Stimulated activated CD4-positive, alpha-beta T cell treated with anti-CD3 and anti-CD28 coated beads, Interleukin-1b, Interleukin-23, amount 100 ng/mL, for 48 hours (primary cell): Measurements from ENCODE around the gene RRAS2.
A peak's percentile ranks its signal among the peaks of the same experiment; 100 is the strongest.
"Not testable (repeated sequence)": the region's sequence is repeated elsewhere in the genome, so short reads cannot be mapped to it uniquely, and the experiment has no call there.

Experiments used
- DNase-seq: peaks from one replicate; pipeline ENCODE4 v3.0.0-alpha.2; 2020

The RRAS2 gene

GRCh38 chr11:14370496-14370895, 11.5 kb upstream of the RRAS2 start:
- DNase-seq, result no peak

- no peak for DNase-seq
These were observed 10.6 kb upstream of the RRAS2 start for GRCh38 chr11:14369598-14369997.

- DNase-seq, result no peak
These were observed 8.0 kb upstream of the RRAS2 start for GRCh38 chr11:14366936-14367335.

DNA sequence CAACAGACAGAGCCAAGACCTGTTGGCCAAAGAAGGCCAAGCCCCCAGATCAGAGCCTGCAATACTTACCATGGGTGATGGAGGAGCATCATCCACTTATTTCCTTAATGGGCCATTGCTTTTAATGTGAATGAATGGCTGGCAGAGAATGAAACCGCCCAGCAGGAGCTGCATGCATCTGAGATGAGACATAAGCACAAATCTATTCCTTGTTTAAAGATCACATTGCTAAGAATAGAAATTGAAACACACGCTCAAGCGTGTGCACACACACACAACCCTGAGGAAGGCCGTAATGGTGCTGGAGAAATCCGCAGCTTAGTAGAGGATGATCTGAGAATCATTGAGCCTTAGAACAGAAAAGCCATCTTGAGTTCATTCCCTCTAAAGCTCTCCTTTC, 5.3 kb upstream of the RRAS2 start:
- no peak for DNase-seq

DNA sequence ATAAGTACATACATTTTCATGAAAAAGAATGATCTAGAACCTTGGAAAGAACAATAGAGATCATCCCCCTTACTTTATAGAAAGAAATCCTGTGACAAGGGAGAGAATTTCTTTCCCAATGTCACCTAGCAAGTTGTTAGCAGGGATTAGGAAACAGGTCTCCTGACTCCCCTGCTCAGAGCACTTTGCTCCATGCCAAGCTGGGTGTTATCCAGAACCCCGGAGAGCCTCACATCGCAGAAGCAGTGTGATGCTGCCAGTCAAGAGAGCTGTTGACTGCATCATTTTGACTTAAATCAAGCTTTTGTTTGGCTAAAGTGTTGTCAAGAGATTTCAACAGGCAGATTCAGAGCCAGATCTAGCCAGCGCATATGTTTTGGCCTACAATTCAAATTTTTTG, 3.6 kb upstream of the RRAS2 start:
- DNase-seq, result no peak

DNA sequence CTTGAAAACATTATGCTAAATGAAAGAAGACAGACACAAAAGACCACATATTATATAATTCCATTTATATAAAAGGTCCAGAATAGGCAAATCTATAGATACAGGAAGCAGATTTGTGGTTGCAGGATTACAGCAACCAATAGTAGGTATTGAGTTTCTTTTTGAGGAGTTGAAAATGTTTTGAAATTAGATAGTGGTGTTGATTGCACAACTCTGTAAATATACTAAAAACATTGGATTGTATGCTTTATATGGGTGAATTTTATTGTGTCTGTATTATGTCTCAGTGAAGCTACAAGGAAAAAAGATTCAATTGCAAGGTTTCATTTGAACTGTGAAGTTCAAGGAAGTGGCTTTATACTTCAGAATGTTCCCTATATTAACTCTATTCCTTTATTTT, 3.0 kb upstream of the RRAS2 start:
- DNase-seq, result no peak

DNA sequence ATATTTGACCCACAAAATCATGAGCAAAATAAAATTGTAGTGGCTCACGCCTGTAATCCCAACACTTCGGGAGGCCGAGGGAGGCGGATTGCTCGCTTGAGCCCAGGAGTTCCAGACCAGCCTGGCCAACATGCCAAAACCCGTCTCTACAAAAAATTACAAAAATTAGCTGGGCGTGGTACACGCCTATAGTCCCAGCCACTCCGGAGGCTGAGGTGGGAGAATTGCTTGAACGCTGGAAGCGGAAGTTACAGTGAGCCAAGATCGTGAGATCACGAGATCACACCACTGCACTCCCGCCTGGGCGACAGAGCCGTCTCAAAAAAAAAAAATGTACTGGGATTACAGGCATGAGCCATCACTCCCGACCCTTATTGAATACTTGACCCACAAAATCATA, 2.0 kb upstream of the RRAS2 start:
- DNase-seq, result no peak

DNA sequence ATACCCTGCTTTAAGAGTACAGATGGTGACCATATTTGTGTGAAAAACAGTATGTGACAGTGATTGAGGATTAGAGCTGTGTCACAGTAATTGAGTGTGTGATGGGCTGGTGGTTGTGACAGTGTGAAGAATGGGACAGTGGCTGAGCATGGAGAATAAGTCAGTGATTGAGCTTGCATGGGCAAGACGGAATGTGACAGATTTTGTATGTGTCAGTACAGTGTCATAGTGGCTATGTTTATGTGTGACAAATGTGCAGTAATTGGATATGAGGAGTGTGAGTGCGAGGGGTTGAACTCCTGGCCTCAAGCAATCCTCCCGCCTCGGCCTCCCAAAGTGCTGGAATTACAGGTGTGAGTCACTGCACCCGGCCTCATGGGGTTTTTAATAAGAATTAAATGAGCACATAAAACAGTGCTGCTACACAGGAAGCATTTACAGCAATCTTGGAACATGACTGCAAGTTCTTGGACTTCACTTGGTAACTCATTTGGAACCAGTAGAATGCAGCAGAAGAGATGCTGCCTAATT, 583 bp upstream of the RRAS2 start:
- no peak for DNase-seq

GRCh38 chr11:14357881-14358728, 878 bp downstream of the RRAS2 start:
- DNase-seq, result peak; percentile 13

GRCh38 chr11:14356342-14356741, 2.6 kb downstream of the RRAS2 start:
- no peak for DNase-seq

DNA sequence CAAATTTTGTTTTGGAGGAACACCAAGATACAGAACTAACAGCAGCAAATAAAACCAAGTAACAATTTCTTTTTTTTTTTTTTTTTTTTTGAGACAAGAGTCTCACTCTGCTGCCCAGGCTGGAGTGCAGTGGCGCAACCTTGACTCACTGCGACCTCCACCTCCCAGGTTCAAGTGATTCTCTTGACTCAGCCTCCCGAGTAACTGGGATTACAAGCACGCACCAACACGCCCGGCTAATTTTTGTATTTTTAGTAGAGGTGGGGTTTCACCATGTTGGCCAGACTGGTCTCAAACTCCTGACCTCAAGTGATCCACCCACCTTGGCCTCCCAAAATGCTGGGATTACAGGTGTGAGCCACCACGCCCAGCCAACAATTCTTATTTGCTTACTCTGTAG, 4.4 kb downstream of the RRAS2 start:
- not testable (repeated sequence) for DNase-seq

DNA sequence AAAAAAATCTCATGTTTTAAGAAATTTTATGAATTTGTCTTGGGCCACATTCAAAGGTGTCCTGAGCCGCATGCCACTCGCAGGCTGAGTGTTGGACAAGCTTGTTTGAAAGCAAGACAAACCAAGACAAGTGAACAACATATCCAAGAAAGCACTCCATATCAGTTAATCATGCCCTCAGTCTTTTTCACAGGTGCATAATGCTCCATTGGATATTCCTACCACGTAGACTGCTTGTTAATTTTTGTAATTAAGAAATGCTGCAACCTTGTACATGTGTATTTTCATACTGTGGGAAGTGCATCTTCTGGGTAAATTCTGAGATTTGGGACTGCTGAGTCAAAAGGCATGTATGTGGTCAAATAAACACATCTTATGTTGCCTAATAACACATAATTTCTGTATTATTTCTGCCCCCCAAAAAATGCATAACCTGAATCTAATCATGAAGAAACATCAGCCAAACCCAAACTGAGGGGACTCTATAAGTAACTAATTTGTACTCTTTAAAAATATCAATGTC, 8.2 kb downstream of the RRAS2 start:
- DNase-seq, result no peak

GRCh38 chr11:14350215-14350614, 8.8 kb downstream of the RRAS2 start:
- no peak for DNase-seq

- DNase-seq, result no peak
These were observed 11.0 kb downstream of the RRAS2 start for GRCh38 chr11:14347991-14348390.

- no peak for DNase-seq
These were observed 11.5 kb downstream of the RRAS2 start for GRCh38 chr11:14347494-14347893.

DNA sequence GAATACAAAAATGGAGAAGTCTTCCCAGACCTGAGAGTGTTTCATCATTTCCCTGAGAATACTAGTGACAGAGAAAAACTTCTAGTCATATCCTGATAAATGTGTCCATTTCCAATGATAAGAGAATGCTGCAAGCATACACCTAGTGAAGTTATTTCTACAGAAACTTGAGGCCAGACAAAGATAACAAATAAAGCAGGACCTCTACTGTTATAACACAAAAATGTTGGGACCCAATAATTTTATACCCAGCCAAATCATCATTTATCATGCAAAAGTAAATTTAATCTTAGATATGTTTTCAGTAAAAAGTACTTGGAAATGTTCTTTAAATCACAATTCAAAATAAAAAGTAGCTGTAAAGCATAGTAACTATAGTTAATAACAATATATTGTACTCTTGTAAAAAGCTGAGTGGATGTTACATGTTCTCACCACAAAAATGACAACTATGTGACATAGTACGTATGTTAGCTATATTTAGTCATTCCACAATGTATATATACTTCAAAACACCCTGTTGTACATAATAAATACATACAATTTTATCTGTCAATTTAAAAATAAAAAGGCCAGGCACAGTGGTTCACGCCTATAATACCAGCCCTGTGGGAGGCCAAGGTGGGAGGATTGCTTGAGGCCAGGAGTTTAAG, 12.6 kb downstream of the RRAS2 start:
- DNase-seq, result no peak

DNA sequence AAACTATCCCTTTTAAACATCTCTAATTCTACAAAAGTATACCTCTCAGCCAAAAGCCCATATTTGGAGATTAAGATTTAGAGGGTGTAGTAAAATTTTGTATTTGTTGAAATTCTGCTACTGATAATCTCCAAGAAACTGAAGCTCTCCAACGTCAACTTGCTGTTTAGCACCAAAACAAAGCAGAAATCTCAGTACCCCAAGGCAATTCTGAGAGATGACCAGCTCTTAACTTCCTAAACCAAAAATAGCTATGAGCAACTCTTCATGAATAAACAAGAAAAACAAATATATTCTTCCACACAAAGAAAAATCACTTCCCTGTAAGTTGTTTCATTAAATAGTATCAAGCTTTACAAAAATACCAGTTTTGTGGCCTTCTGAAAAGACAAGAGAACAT, 13.3 kb downstream of the RRAS2 start:
- no peak for DNase-seq

DNA sequence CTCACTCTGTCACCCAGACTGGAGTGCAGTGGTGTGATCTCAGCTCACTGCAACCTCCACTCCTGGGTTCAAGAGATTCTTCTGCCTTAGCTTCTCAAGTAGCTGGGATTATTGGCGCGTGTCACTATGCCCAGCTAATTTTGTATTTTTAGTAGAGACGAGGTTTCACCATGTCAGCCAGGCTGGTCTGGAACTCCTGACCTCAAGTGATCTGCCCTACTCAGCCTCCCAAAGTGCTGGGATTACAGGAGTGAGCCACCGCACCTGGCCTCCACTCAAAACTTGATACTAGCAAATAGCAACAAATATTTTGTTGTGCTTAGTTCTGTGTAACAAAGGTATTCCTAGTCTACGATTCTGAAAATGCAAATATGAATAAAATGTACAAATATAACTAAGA, 14.0 kb downstream of the RRAS2 start:
- DNase-seq, result not testable (repeated sequence)

GRCh38 chr11:14342906-14343305, 16.1 kb downstream of the RRAS2 start:
- DNase-seq, result no peak

DNA sequence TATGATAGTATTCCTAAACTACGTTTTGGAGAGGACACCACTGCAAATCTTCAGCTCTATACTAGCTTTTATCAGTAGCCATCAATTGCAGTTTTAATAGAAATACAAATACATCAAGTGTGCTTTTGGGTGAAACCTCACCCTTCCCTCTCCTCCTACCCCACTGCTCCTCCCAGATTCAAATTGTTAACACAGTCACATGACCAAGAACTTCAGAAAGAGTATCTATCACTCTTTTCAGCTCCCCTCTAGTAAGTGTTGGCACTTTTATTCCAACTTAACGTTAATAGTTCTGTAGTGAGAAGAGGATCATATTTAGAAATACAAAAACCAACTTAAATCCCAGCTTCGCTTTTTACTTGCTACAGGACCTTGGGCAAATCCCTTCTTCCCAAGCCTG, 17.0 kb downstream of the RRAS2 start:
- DNase-seq, result no peak

DNA sequence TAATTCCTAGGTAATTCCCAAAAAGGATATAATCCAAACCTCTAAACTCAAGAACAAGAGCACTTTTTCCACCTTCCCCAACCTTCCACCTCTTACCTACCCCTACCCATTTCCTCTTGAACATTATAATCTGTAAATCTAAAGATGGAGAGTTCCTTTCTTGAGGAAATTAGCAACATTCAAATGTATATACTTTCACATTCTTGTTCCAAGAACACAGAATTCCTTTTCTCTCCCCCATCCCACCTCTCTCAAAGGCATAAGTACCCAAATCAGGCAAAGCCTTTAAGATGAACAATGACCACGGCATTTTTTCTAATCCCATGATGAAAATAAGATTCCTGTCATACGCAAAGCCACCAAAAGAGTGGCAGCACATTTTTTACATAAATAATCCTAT, 18.3 kb downstream of the RRAS2 start:
- no peak for DNase-seq

GRCh38 chr11:14339356-14339755, 19.6 kb downstream of the RRAS2 start:
- no peak for DNase-seq

DNA sequence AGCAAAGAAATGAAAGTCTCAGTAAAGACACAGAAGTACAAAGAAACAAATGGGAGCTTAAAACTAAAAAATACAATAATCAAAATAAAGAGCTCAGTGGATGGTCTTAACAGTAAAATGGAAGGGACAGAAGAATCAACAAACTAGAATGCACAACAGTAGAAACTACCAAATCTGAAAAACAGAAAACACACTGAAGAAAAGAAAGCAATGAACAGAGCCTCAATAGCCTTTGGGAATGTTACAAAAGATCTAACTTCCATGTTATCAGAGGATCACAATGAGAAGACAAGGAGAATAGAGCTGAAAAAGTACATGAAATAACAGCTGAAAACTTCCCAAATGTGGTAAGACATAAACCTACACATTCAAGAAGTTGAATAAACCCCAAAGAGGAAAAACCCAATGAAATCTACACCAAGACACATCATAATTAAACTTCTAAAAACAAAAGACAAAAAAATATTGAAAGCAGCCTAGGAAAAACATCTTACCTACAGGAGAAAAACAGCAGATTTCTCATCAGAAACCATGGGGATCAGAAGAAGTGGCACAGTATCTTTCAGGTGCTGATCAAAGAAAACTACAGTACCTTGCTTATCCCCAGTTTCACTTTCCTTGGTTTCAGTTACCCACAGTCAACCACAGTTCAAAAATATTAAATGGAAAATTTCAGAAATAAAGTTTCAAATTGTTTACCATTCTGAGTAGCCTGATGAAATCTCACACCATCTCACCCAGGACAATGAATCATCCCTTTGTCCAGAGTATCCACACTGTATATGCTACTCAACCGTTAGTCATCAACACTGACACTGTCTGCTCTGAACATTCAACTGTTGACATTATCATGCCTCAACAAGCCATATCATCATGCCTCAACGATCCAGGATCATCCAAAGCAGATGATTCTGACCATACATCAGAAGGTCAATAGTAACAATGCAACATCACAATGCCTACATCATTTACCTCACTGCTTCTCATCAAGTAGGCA, 22.2 kb downstream of the RRAS2 start:
- no peak for DNase-seq
